Measurements from ENCODE around the gene SAPCD2.
A peak's percentile ranks its signal among the peaks of the same experiment; 100 is the strongest.
"Not testable (repeated sequence)": the region's sequence is repeated elsewhere in the genome, so short reads cannot be mapped to it uniquely, and the experiment has no call there.

SAPCD2 gene

DNA sequence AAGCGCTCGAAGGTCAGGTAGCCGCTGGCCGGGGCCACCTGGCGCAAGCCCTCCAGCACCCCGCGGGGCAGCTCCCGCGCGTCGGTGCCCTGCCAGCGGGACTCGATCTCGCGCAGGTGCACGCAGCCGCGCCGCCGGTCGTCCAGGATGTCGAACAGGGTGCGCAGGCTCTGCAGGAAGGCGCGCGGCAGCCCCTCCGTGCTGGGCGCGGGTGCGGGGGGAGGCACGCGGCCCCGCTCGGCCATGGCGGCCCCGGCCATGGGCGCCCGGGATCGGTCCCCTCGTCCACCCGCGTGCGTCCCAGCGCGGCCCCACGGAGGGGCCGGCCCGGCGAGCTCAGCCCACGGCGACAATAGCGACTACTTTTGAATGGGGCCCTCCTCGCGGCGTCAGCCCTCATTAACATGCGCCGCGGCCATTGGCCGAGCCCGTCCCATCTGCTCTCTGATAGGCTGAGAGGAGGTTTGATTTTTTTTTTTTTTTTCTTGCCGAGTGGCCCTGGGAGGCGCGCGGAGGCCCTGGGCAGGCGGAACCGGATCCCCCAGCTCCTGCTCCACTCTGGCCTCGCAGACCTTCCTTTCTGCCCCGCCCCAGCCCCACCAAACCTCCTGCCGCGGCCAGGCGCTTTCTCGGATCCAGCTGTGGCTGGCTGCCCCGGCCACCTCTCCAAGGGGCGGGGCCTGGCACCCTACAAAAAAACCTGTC is at the start of gene SAPCD2:
TSS of gene SAPCD2 (minus strand) at position 357 of the 705 bp plus-strand sequence. CDS start at position 260, 97 bp downstream.
- DNase-seq = peak; percentile 75

- not testable (repeated sequence) for DNase-seq
Measured at GRCh38 chr9:137118092-137118603, 47.8 kb upstream of the SAPCD2 start.

- no peak for DNase-seq
Measured at GRCh38 chr9:137117269-137117731, 46.9 kb upstream of the SAPCD2 start.

GRCh38 chr9:137116728-137117127 is 46.4 kb upstream of the SAPCD2 start:
- no peak for DNase-seq

DNA sequence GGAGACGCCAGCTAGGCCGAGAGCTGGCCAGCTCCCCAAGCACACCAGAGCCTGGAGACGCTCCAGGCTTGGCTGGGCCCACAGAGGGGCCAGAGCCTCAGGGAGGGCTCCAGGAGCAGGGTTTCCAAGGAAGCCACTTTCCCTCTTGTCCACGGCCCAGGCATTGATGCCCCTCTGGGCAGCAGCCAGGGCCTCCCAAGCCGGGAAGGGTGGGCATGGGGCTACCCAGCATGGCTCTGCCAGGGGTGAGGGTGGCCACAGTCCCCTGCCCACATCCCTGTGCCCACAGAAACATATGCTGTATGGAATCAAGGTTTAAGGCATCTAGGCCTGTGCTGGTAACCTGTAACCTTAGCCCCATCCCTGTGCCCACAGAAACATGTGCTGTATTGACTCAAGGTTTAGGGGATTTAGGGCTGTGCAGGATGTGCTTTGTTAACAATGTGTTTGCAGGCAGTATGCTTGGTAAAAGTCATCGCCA is 45.7 kb upstream of the SAPCD2 start:
- DNase-seq = no peak

DNA sequence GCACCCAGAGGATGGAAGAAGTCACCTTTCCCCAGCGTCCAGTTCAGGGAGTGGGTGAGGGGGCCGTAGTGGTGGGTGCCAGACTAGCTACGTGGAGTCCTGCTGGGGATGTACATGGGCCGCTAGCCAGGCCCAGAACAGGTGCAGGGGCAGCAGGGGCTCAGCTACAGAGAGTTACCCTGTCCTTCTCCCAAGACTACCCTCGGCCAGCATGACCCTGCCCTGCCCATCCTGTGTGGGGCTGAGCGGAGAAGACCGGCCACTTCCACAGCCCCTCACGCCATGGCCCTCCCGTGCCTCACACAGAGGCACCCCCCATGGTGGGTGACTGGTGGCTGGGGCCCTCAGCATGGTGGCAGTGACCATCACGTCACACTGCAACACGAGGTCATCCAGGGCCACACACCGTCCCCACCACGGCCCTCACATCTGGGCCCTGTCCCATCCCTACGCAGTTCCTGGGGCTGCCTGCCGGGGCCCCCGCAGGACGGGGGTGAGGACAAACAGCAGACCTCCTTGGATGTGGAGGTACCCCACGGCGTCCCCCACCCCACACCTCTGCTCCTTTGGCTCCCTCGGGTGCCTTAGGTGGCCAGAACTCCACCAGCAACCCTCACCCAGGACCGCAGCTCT is 45.2 kb upstream of the SAPCD2 start:
- no peak for DNase-seq

GRCh38 chr9:137114613-137115393 is 44.4 kb upstream of the SAPCD2 start, which contains the start of gene DPP7:
DPP7 (minus strand) TSS chr9:137114733; CDS start chr9:137114713, 20 bp downstream.
- DNase-seq = no peak

DNA sequence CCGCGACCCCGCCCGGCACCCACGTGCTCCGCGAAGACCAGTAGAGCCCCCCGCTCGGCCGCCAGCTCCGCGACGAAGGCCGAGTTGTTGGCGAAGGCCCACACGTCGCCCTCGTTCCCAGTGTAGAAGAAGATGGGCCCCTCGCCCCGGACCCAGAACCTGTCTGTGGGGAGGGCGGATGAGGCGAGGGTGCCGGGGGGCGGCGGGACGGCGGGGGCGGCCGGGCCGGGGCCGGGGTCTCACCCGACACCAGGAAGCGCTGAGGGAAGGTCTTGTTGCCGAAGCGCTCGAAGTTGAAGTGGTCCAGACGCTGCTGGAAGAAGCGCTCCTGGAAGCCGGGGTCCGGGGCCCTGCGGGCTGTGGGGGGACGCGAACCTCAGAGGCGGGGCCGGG is 43.9 kb upstream of the SAPCD2 start:
- DNase-seq = no peak

- DNase-seq = no peak
Measured at GRCh38 chr9:137113385-137114159, 43.2 kb upstream of the SAPCD2 start.

DNA sequence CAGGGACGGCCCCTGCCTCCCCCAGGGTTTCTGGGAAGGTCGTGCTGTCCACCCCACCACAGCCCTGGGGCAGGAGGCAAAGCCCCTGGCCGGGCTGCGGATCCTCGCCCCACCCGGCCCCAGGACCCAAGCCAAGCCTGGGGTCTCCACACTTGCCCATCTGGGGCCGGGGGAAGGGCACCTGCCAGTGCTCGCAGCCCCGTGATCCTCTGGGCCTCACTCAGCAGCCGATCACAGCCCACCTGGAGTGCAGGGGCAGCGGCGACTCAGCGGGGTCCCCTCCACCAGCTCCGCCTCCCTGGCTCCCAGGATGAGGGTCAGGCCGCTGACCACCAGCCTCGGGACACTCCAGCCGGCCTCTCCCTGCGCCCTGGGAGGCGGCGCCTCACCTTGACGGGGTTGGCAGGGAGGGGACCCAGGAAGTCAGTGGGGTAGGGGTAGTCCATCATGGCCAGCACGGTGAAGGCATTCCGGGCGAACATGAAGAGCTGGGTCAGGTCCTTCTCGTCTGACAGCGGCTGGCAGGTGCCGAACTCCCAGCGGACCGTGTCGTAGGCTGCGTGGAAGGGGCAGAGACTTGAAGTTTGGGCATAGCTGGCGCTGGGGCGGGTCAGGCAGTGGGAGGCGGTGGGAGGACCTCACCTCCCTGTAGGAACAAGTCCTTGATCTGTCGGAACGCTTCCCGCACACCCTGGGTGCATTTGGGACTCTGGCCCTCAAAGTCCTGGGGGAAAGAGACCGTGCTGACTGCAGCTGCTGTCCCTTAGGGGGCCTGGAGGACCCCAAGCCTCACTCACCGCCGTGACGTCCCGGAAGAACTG is 42.4 kb upstream of the SAPCD2 start:
- DNase-seq = no peak

- no peak for DNase-seq
Measured at GRCh38 chr9:137111788-137112563, 41.6 kb upstream of the SAPCD2 start.

DNA sequence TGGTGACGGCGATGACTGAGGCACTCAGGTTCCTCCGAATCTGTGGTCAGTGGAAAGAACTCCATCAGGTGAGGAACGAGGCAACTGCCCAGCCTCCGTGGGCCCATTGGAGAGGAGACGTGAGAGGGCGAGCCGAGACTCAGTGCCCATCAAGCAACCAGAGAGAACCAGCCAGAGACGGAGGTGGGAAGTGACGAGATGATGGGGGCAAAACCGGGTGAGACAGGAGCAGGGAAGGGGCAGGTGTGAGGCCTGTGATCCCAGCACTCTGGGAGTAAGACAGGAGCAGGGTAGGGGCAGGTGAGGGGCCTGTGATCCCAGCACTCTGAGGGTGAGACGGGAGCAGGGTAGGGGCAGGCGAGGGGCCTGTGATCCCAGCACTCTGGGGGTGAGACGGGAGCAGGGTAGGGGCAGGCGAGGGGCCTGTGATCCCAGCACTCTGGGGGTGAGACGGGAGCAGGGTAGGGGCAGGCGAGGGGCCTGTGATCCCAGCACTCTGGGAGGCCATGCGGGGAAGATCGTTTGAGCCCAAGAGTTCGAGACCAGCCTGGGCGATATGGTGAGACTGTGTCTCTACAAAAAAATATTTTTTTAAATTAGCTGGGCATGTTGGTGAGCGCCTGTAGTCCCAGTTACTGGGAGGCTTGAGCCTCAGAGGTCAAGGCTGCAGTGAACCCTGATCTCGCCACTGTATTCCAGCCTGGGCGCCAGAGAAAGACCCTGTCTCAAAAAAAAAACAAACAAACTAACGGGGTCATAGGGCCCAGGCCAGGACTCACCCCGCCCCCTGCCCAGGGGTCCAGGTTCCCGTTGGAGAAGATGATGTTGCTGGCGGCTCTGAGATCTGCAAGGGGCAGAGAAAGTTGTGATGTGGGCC is 40.8 kb upstream of the SAPCD2 start:
- DNase-seq = no peak

- no peak for DNase-seq
Measured at GRCh38 chr9:137110147-137110910, 40.0 kb upstream of the SAPCD2 start.

DNA sequence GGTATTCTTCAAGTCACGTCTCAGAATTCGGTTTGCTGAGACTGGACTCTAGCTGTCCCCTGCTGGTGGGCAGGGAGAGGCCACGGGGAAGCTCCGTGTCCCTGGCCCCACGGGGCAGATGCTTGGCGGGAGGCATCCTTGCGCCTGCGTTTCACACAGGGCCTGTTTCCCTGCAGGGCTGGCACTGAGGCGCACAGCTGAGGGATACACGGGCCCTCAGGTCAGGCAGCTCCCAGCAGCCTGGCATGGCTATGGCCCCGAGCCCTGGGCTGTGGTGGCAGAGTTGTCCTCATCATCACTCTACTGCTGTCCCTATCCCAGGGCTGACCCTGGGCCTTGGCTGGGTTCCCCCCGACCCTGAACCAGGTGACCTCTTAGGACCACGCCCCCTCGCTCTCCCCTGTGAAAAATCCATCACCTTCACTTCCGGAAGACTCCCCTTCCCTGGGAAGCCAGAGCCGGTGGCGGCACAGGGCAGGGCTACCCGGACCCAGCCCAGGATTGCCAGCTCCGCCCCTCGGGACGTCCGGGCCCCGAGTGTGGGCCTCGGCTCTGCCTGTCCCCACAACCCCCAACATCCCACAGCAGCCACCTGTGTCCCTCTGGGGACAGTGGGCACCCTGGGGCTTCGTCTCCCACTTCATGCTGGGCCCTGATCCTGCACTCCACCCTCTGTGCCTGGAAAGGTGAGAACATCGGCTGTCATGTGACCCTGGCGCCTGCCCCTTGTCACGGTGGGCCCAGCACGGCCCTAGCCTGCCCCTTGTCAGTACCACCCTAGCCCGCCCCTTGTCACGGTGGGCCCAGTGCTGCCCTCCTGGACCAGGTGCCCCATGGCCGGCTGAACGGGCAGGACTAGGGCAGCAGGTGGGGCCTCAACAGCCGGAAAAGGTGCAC is 39.1 kb upstream of the SAPCD2 start:
- DNase-seq = no peak

DNA sequence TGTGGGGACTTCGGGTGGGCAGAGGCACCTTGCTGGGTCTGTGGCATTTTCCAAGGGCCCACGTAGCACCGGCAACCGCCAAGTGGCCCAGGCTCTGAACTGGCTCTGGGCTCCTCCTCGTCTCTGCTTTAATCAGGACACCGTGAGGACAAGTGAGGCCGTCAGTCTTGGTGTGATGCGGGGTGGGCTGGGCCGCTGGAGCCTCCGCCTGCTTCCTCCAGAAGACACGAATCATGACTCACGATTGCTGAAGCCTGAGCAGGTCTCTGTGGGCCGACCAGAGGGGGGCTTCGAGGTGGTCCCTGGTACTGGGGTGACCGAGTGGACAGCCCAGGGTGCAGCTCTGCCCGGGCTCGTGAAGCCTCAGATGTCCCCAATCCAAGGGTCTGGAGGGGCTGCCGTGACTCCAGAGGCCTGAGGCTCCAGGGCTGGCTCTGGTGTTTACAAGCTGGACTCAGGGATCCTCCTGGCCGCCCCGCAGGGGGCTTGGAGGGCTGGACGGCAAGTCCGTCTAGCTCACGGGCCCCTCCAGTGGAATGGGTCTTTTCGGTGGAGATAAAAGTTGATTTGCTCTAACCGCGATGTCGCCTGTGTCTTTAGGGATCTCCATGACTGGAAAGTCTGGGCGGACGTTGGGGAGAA is 38.4 kb upstream of the SAPCD2 start:
- DNase-seq = no peak

DNA sequence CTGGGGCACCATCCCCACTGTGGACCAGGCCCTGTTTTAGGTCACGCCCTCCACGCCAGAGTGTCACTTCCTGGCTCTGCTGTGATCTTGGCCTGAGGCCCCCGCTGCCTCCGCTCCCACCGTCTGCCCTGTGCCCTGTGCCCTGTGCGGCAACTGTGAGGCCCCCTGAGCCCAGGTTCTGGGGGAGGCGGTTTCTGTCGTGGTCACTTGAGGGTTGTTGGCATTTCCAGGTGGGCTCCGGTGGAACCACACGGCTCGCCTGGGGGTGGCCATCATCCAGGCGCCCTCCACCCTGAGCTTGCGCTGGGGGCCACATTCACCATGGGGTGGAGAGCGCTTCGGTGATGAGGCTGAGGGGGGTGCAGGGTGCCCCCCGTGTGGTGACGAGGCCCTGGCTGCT is 37.6 kb upstream of the SAPCD2 start:
- DNase-seq = no peak

GRCh38 chr9:137107312-137107921 is 37.1 kb upstream of the SAPCD2 start:
- DNase-seq = no peak
